HG03520 (cell line): ENCODE data around the gene GGTLC2.
"Not testable (repeated sequence)": the region's sequence is repeated elsewhere in the genome, so short reads cannot be mapped to it uniquely, and the experiment has no call there.

Source experiments
- ATAC-seq: cut with Tn5 transposase; IDR thresholded peaks from one replicate; pipeline ENCODE4 v1.9.1; 2021; ENCODE audit warnings: mild to moderate bottlenecking, moderate library complexity; ENCODE audit not compliant: unreplicated experiment

GGTLC2 gene

DNA sequence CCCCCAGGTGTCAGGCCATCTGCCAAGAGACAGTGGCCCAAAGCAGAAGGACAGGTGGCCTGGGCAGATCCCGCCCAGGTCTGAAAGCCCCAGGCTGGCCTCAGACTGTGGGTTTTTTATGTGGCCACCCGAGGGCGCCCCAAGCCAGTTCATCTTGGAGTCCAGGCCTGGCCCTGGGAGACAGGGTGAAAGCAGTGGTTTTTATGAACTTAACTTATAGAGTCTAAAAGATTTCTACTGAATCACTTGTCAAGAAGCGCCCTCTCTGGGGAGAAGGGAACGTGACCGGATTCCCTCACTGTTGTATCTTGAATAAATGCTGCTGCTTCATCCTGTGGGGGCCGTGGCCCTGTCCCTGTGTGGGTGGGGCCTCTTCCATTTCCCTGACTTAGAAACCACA, 8.2 kb upstream of the GGTLC2 start:
- ATAC-seq = not testable (repeated sequence)

DNA sequence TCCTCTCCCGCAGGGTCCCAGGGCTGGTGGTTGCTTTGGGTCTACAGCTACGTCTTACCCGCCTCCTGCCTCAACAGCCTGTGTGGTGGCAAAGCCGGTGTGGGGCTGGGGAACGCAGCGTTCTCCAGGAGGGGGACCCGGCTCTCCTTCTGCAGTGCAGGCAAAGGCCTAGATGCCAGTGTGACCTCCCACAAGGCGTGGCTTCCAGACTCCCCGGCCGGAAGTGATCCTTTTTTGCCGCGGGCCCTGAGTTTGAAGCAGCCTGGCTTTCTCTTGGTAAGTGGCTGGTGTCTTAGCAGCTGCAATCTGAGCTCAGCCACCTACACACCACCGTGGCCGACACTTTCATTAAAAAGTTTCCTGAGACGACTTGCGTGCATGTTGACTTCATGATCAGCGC, 6.1 kb upstream of the GGTLC2 start:
- ATAC-seq = not testable (repeated sequence)

DNA sequence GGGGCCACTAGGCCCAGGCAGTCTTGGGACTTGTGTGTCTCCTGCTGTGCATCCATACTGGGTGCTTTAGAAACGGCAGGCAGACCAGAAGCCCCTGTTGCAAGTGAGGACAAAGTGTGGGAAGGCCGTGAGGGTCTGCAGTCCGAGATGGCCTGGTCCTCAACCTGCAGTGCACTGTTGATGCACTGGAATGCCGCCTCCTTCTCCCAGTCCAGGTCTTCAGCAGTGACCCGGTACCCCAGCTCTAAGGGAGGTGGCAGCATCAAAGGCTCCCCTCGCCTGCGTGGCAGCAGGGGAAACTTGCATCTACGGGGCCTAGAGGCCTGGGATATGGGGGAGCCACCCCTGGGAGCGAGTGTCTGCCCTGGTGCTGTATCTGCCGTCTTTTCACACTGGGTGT, 2.2 kb upstream of the GGTLC2 start:
- ATAC-seq = not testable (repeated sequence)

DNA sequence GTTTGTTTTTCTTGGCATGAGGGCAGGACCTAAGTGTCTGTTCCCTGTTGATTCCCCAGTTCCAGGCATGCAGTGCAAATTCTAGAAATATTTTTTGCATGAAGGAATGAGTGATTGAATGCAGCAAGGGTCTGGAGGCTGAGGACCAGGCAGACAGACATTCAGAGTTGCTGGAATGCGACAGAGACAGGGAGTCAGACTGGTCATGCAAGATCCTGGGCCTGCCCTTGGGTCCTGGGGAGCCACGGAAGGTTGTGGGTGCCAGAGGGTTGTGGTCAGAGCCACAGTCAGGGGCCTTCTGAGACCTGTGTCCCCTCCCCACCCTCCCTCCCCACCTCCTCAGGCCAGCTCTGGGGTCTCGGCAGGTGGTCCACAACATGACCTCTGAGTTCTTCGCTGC, 1.6 kb downstream of the GGTLC2 start:
- ATAC-seq = not testable (repeated sequence)

DNA sequence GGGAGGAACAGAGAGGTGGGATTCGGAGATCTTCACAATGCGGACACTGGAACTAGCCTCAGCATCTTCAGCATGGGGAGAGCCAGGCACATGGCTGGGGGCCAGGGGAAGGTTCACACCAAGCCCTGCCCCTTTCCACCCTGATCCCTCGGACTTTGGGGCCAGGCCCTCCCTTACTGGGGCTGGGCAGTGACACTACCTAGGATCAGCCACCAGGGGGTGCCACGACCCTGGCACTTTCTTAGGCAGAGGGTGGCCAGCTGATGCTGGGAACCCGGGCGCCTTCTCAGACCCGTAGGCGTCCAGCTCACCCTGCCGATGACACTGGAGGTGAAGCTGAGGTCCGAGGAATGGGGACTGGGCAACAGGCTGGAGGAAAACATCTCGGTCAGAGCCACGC, 3.5 kb downstream of the GGTLC2 start:
- ATAC-seq = not testable (repeated sequence)

DNA sequence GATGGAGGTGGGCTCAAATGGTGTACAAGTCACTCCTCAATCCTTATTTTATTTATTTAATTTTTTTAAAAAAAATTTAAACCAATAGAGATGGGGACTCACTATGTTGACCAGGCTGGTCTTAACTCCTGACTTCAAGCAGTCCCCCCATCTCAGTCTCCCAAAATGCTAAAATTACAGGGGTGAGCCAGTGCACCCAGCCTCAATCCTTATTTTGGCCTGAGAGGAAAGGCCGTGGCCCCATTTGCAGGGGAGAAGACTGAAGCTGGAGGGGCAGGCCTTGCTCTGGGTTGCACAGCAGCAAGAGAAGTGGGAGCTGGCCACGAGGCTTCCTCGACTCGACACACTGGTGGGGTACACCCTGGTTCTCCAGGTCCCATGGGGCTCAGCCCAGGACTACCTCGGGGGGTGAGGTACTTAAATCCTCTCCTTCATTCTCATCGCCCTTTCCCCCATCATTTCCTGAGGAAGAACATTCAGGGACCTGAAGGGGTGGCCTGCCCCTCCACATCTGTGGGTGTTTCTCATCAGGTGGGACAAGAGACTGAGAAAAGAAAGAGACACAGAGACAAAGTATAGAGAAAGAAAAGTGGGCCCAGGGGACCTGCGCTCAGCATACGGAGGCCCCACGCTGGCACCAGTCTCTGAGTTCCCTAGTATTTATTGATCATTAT, 4.6 kb downstream of the GGTLC2 start:
- not testable (repeated sequence) for ATAC-seq

DNA sequence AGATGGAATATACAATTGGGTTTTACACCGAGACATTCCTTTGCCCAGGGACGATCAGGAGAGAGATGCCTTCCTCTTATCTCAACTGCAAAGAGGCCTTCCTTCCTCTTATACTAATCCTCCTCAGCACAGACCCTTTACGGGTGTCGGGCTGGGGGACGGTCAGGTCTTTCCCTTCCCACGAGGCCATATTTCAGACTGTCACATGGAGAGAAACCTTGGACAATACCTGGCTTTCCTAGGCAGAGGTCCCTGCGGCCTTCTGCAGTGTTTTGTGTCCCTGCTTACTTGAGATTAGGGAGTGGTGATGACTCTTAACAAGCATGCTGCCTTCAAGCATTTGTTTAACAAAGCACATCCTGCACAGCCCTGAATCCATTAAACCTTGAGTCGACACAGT, 5.3 kb downstream of the GGTLC2 start:
- not testable (repeated sequence) for ATAC-seq

DNA sequence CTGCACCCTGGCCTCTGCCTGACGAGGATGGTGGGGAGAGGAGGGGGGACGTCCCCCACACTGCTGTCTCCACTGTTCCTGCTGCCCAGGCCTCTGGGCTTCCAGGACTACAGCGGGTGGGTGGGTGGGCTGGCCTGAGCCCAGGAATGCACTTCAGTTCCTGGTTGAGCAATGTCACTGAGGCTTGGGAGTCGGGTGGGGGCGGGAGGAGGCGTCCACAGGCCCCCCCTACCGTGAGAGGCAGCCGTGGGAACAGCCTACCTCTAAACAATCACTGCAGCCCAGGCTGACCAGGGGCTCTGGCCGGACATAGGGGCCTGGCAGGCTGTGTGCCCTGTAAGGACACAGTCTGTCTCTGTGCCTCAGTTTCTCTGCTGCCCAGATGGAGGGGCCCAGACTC, 6.0 kb downstream of the GGTLC2 start:
- not testable (repeated sequence) for ATAC-seq

DNA sequence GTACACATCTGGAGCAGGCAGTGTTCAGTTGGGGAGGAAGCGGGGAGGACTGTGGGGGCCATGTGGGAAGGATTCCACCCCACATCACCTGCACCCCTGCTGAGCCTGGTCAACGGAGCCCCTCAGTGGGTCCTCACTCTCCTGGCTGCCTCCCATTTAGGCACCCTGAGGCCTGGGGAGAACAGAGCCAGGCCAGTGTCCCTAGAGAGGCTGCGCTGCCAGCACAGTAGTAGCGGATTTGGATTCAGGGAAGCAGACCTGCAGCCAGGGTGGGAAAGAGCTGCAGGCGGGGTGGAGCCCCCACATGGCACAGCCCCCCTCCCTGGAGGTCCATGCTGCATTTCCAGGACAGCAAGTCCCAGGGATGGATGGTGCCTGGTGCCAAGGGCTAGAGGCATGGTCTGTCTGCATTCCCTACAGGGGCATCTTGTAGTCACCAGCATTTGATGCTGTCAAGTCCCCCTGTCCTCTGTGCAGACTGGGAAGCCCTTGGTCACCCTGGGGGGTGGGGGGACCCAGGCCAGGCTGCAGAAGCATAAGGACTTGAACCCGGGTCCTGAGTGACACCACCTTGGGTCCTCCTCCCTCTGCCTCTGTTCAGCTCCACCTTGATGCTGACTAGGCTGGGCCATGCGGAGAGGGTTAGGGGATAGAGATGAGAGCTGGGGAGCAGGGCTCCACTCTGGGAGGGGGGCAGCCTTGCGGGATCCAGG, 6.5 kb downstream of the GGTLC2 start:
- ATAC-seq = not testable (repeated sequence)

DNA sequence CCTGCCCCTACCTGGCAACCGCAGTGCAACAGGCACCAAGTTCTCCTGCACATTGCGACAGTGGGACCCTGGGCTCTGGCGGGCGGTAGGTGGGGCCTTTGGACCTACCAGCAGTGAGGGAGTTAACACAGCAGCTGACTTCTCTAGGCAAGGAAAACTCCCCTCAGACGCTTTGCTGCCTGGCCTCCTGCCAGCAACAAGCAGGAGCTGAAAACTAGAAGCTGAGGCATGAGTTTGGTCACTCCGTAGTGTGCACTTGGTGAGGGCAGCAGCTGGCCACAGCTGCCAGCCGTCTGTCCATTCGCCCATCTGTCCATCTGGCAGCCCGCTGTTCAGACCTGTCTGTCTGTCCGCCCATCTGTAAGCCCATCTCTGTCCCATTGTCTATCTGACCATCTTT, 7.2 kb downstream of the GGTLC2 start:
- not testable (repeated sequence) for ATAC-seq

DNA sequence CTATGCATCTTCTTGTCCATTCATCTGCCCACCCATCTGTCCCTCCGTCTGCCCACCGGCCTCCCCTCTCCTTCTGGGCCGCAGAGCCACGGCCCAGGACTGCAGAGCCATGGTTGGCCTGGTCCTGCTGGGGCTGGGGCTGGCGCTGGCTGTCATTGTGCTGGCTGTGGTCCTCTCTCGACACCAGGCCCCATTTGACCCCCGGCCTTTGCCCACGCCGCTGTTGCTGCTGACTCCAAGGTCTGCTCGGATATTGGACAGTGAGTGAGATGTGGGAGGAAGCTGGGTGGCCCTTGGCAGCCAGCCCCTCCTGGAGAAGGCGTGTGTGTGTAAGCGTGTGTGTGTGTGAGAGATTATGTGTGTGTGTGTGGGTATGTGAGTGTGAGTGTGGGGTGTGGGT, 7.7 kb downstream of the GGTLC2 start:
- not testable (repeated sequence) for ATAC-seq

DNA sequence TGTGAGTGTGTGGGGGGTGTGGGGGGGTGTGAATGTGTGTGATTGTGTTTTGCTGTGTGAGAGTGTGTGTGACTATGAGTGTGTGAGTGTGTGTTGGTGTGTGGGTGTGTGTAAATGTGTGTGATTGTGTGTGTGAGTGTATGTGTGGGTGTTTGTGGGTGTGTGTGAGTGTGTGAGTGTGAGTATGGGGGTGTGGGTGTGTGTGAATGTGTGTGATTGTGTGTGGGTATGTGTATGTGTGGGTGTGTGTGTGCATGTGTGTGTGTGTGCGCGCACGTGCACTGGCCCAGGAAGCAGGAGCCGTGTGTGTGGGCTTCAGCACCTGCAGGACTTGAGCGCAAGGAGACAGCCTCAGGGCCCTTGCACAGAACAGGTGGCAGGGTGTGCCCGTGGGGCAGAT, 8.2 kb downstream of the GGTLC2 start:
- ATAC-seq = not testable (repeated sequence)

DNA sequence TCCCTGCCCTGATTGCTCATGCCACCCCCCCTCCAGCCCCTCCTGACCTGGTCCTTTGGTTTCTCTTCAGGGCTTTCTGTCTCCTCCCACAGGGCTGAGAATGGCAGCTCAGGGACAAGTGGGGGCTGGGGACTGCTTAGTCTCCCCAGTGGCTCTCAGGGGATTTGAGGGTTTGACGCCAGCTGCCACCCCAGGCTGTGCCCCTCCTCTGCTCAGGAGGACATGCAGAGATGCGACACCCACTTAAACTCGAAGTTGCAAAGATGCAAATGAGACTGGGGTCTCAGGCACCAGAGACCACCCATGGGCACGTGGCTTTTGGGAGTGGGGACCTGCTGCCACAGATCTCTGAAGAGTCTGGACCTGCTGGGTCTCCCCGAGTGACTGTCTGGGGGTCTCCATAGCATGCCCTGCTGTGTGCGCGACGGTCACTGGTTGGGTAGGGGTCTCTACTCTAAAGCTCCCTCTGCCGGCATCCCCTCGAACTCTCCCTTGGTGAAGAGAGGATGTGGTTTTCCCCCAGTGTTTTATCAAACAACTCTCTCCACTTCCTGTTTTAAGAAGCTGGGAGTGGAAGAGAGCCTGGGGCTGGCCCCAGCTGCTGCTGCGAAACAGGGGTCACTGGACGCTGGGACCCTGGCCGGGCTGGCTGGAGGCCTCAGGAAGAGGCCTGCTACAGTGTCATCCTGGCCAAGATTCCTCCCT, 9.4 kb downstream of the GGTLC2 start:
- ATAC-seq = not testable (repeated sequence)

DNA sequence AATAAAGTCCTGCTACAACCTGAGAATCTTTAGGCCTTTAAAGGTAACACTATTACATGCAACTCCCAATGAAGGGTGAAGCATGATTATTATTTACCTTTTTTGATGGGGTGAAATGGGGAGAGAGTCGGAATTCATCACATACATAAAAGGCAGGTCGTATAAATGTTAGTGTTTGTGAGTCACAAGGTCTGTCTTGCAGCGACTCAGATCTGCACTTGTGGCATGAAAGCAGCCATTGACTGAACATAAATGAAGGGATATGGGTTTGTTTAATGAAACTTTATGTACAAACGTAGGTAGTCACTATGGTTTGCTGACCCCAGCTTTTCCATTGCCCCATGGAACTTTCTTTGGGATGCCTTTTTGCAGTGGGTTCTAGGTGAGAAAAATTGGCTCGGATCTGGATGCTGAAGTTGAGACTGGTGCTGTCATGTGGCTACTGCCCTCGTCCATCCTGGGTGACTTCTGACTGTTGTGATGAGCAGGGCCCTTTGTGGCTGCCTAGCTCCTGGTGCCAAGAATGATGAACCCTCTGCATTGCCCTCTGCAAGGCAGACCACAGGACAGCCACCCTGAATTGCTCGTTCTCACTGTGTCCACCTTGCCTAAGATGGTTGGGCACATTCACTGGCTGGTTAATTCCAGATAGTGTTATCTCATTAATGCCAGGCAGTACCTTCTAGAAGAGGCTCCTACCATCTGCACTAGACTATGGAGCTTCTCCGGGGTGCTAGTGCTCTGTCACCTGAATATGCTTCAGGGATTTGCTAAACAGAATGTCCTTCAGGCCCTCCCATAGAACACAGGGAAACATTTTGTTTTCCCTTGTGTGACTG, 11.3 kb downstream of the GGTLC2 start:
- ATAC-seq = no peak

DNA sequence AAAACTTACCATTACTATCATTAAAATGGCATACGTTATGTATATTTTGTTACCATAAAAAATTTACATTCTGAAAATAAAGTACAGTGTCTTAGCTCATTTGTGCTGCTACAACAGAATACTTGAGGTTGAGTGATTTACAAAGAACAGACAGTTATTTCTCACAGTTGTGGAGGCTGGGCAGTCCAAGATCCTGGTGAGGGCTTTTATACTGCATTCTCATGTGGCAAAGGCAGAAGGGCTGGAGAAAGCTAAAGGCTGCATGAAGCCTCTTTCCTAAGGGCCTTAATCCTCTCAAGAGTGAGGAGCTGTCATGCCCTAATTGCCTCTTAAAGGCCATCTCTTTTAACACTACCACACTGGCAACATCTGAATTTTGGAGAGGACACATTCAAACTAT, 13.3 kb downstream of the GGTLC2 start:
- ATAC-seq = no peak

DNA sequence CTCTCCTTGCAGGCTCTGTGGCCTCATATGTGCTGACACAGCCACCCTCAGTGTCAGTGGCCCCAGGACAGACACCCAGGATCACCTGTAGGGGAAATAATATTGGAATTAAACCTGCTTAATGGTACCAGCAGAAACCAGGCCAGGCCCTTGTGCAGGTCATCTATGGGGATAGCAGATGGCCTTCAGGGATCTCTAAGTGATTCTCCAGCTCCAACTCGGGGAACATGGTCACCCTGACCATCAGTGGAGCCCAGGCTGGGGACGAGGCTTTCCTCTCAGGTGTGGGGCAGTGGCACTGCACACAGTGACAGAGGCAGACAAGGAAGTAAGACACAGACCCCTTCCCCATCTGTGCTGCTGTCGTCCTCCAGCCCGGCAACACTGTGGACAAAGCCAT, 16.9 kb downstream of the GGTLC2 start:
- ATAC-seq = no peak

DNA sequence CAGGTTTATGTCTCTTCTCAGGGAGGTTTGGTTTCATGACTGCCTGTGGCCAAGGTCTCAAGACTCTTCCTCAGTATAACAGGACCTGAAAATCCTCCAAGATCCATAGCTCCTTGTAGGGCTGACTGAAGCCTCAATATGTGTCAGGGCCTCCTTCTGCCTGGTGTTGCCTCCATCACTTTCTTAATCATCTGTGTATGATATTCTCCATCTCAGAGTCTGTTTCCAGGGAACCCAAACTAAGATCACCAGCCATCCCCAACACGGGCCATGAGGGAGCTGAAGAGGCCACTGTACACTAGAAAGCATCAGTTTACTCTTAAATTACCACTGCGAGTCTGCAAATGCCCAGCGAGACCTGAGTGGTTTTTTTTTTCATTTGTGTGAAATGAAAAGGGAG, 17.7 kb downstream of the GGTLC2 start:
- no peak for ATAC-seq

DNA sequence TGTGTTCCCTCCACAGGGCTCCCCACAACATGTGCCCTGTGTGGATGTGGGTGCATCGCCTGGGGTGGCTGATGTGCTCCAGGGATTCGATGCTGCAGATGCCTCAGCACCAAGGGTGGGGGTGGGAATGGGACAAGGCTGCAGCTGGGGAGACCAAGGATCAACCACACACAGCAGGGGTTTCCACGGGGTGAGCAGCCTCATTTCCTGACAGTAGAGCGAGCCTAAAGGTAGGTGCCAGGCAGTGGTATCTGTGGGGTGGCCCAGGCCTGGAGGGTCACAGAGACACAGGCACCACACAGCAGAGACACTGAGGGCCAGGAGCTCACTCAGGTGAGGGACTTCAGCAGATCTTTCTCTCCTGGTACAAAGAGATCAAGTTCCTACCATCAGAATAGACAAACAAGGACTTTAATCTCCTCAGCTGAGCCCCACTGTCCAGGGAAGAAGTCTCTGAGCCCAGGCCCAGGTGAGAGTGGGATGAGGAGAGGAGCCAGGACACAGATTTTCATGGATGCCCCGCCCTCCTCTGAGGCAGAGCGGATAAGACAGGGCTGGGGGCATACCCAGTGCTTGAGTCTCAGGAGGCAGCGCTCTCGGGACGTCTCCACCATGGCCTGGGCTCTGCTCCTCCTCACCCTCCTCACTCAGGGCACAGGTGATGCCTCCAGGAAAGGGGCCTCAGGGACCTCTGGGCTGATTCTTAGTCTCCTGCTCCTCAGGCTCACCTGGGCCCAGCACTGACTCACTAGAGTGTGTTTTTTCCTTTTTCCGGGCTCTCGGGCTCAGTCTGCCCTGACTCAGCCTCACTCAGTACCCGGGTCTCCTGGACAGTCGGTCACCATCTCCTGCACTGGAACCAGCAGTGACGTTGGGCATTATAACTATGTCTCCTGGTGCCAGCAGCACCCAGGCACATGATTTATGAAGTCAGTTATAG, 19.7 kb downstream of the GGTLC2 start:
- no peak for ATAC-seq

DNA sequence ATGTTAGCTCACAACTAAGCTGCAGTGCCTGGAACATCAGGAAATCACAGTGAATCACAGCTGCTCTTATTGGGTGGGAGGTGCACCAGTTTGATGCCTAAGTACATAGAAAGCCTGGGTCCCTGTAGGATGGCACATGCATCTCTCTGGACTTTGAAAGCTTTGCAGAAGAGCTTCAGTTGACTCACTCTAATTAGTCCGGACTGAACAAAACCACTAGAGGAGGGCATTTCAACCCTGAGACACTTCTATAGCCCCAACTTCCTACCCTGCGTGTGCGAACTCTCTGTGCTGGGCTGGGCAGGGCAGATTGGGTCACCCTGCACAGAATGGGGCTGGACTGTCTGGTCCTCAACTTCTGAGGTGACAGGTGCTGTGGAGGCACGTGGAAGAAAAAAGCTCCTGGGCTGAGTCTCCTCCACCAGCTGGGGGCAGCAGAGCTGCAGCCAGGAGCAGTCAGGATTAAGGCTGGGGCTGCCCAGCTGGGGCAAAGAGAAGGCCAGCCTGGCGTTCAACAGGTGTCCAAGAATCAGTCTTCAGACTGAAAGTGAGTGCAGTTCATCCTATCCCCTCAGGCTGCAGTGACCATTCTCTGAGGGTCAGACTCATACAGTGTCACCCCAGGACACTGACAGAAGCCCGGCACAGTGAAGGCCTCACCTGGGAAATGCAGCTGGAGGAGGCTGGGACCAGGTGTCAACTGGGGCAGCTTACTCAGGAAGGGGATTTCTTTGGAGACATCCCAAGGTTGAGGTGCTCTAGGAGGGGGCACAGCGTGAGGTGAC, 22.1 kb downstream of the GGTLC2 start:
- ATAC-seq = no peak
